K562 (cell line): Measurements from ENCODE around the gene BRME1. TPM values are rescaled to one million over a fixed set of nuclear protein-coding genes. Genes with fewer than 3 reads are reported as not detected.

Experiments used
- ATAC-seq: fragments of 200-7000 bp; cut with Tn5 transposase; 3 replicates; pipeline ENCODE4 v1.9.1; 2020; ENCODE audit warnings: moderate library complexity
- BruUV-seq: library from RNA; stranded (reverse); fragments of 400-500 nt; replicated peaks from 2 replicates; lab custom pipeline; 2021; lab: Mats Ljungman, UMichigan
- CTCF ChIA-PET: fragments of 300-600 bp; formaldehyde crosslinking; extraction: SDS; loops from one replicate; lab custom pipeline; 2021; ENCODE audit warnings: low intra/inter-chr PET ratio; lab: Yijun Ruan, JAX
- POLR2A ChIA-PET: fragments of 300-600, 350-650 bp; sonication (Branson Sonifier 250); formaldehyde crosslinking; extraction: SDS; loops from one replicate; lab custom pipeline; 2021; ENCODE audit warnings: antibody characterized with exemption, inconsistent platforms; lab: Yijun Ruan, JAX
- DNase-seq, 4 experiments: peaks; one replicate each; pipeline versions ENCODE4 v3.0.0 to v3.0.0-alpha.2; 2011 to 2018; ENCODE audit warnings: low spot score in 3 of 4, mixed read lengths in 3 of 4; ENCODE audit errors: extremely low read depth in 1 of 4
- FAIRE-seq: peaks from 2 replicates; lab custom pipeline; 2011; peaks lifted over from hg19 to GRCh38; lab: Jason Lieb, UNC
- H2AFZ ChIP-seq: 2 replicates; pipeline ENCODE4 v1.6.0; 2011; ENCODE audit warnings: low read depth, low read length, control low read depth, inconsistent platforms
- H3K27ac ChIP-seq: fragments of 200-600 bp; 3 replicates; pipeline ENCODE4 v1.8.0; 2011; ENCODE audit warnings: low read depth, mild to moderate bottlenecking, control low read depth, inconsistent platforms, low read length, moderate library complexity, mixed read lengths; ENCODE audit errors: extremely low read depth
- H3K27me3 ChIP-seq, 2 experiments: fragments of 300-600 bp in 1 of 2; 2 replicates in 1 of 2; 3 replicates in 1 of 2; pipeline versions ENCODE4 v1.6.0 to v1.8.0; 2011; ENCODE audit warnings: inconsistent platforms in 2 of 2, low read length in 2 of 2, mild to moderate bottlenecking in 1 of 2, mixed read lengths in 1 of 2, moderate library complexity in 1 of 2; ENCODE audit not compliant: control insufficient read depth in 2 of 2, insufficient read depth in 2 of 2
- H3K36me3 ChIP-seq: fragments of 300-600 bp; 3 replicates; pipeline ENCODE4 v1.8.0; 2011; ENCODE audit warnings: mild to moderate bottlenecking, low read length, inconsistent platforms; ENCODE audit not compliant: control insufficient read depth, insufficient read depth
- H3K4me1 ChIP-seq, 2 experiments: fragments of 200-600 bp in 1 of 2; replicated peaks in 1 of 2; 2 replicates in 1 of 2; 3 replicates in 1 of 2; pipeline versions ENCODE4 v1.5.1 to v1.8.0; 2011; ENCODE audit warnings: inconsistent platforms in 2 of 2, low read length in 2 of 2, mild to moderate bottlenecking in 1 of 2, mixed read lengths in 1 of 2, moderate library complexity in 1 of 2; ENCODE audit not compliant: control insufficient read depth in 2 of 2, insufficient read depth in 2 of 2
- H3K4me2 ChIP-seq: 2 replicates; pipeline ENCODE4 v1.6.1; 2011; ENCODE audit warnings: low read length, control low read depth, inconsistent platforms, mixed read lengths; ENCODE audit not compliant: insufficient read depth
- H3K4me3 ChIP-seq: fragments of 200-600 bp; sonication (generic), shearing (Covaris generic); 2 replicates; pipeline ENCODE4 v1.5.1; 2016; ENCODE audit warnings: control low read depth, inconsistent platforms
- H3K79me2 ChIP-seq: fragments of 200-600 bp; 3 replicates; pipeline ENCODE4 v1.8.0; 2011; ENCODE audit warnings: low read length, inconsistent platforms; ENCODE audit not compliant: control insufficient read depth, insufficient read depth
- H3K9ac ChIP-seq, 2 experiments: 2 replicates each; pipeline versions ENCODE4 v1.6.0 to v1.6.1; 2011; ENCODE audit warnings: low read depth in 2 of 2, low read length in 2 of 2, control low read depth in 1 of 2, inconsistent platforms in 1 of 2, mild to moderate bottlenecking in 1 of 2, mixed read lengths in 1 of 2; ENCODE audit not compliant: insufficient read depth in 1 of 2
- H3K9me1 ChIP-seq: one replicate; pipeline ENCODE4 v1.6.0; 2011; ENCODE audit warnings: inconsistent platforms, mild to moderate bottlenecking, low read length, moderate library complexity; ENCODE audit not compliant: control insufficient read depth, insufficient read depth
- H3K9me3 ChIP-seq: replicated peaks from 2 replicates; pipeline ENCODE4 v1.5.1; 2011; ENCODE audit warnings: low read depth, low read length, inconsistent platforms; ENCODE audit not compliant: control insufficient read depth, insufficient read depth
- H4K20me1 ChIP-seq: replicated peaks from 2 replicates; pipeline ENCODE4 v1.6.1; 2011; ENCODE audit warnings: low read length, inconsistent platforms, mixed read lengths; ENCODE audit not compliant: control insufficient read depth, insufficient read depth
- CTCFL ChIP-seq: IDR thresholded peaks from 2 replicates; pipeline ENCODE4 v1.6.1; 2011; ENCODE audit warnings: borderline replicate concordance, low read depth, mild to moderate bottlenecking, moderate library complexity, low read length; ENCODE audit not compliant: insufficient read depth, poor library complexity, severe bottlenecking
- ETV1 ChIP-seq: fragments of 450-650 bp; conservative IDR thresholded peaks from 2 replicates; pipeline ENCODE4 v1.6.1; 2016; ENCODE audit warnings: missing genetic modification characterization, control low read depth, low read depth, missing compliant biosample characterization
- FOXA3 ChIP-seq, 2 experiments: fragments of 450-650 bp in 1 of 2; sonication (generic) in 1 of 2; formaldehyde crosslinking; IDR thresholded peaks in 1 of 2; conservative IDR thresholded peaks in 1 of 2; 2 replicates each; pipeline versions ENCODE4 v1.4.0 to v1.8.0; 2020 to 2022; ENCODE audit warnings: mild to moderate bottlenecking in 2 of 2, missing genetic modification reagents in 1 of 2
- GABPB1 ChIP-seq: sonication (generic); formaldehyde crosslinking; IDR thresholded peaks from 2 replicates; pipeline ENCODE4 v1.8.0; 2022; ENCODE audit warnings: mild to moderate bottlenecking, missing genetic modification reagents
- HMGXB4 ChIP-seq: sonication (generic); formaldehyde crosslinking; IDR thresholded peaks from 2 replicates; pipeline ENCODE4 v1.8.1; 2023; ENCODE audit warnings: mild to moderate bottlenecking, missing genetic modification reagents
- MCM5 ChIP-seq: fragments of 450-650 bp; IDR thresholded peaks from 2 replicates; pipeline ENCODE4 v1.6.1; 2016; ENCODE audit warnings: low read depth
- PKNOX1 ChIP-seq: fragments of 450-650 bp; IDR thresholded peaks from 2 replicates; pipeline ENCODE4 v1.6.1; 2016
- RBM14 ChIP-seq: fragments of 200-400 bp; formaldehyde crosslinking; IDR thresholded peaks from 2 replicates; pipeline ENCODE4 v1.6.1; 2018; ENCODE audit warnings: low read depth, mild to moderate bottlenecking, low read length, moderate library complexity, borderline replicate concordance; ENCODE audit not compliant: insufficient read depth
- ZNF511 ChIP-seq: sonication (generic); formaldehyde crosslinking; IDR thresholded peaks from 2 replicates; pipeline ENCODE4 v1.8.0; 2022; ENCODE audit warnings: mild to moderate bottlenecking, missing genetic modification reagents
- ZNF584 ChIP-seq: fragments of 200-800 bp; sonication (Bioruptor generic); IDR thresholded peaks from 2 replicates; pipeline ENCODE4 v1.6.1; 2016; ENCODE audit warnings: low read depth, mild to moderate bottlenecking, missing genetic modification characterization, missing compliant biosample characterization
- WGBS: fragments of 100-300 bp; shearing (Covaris generic); methylation state at CpG from one replicate; pipeline ENCODE4 v1.1.6; 2016; ENCODE audit warnings: low coverage, mixed read lengths; ENCODE audit not compliant: insufficient coverage; ENCODE audit errors: missing lambda C conversion rate; 5-methylcytosine and 5-hydroxymethylcytosine counted together
- in situ Hi-C: fragments of 300-500 bp; cut with MboI; formaldehyde crosslinking; loops from 4 replicates; pipeline ENCODE4 v1.15.0; 2018; ENCODE audit warnings: inconsistent platforms, mixed read lengths
- intact Hi-C: fragments of 100-400 bp; cut with micrococcal nuclease; formaldehyde crosslinking; loops from 2 replicates; pipeline ENCODE4 v1.14.2; 2022
- polyA plus RNA-seq, 8 experiments: library from polyadenylated mRNA; depleted of rRNA in 4 of 8; stranded (reverse) in 5 of 8; unstranded in 3 of 8; fragments of >200 nt; fragmentation: Nextera tagmentation in 2 of 8; fragmentation: Illumina TruSeq in 1 of 8; extraction: Ambion mirVana in 2 of 8; extraction: Trizol in 1 of 8; gene quantifications; 2 replicates each; pipeline versions ENCODE4 v1.2.1 to v1.2.3, GENCODE V29; 2011 to 2014; ENCODE audit warnings: inconsistent platforms in 1 of 8, missing spikeins in 1 of 8
- total RNA-seq, 7 experiments: library from RNA; depleted of rRNA in 6 of 7; stranded (reverse); fragments of >200 nt in 6 of 7; fragmentation: Illumina TruSeq in 2 of 7; extraction: Trizol in 2 of 7; gene quantifications; 2 replicates each; pipeline versions ENCODE4 v1.2.1 to v1.2.3, GENCODE V29; 2011 to 2021; ENCODE audit warnings: low replicate concordance in 1 of 7

The BRME1 gene
- total and polyA plus RNA-seq, 9 of the 15 experiments (the other 6 are each of a cell fraction or from before 2014, with no cell fraction given), result 0.75 to 6.1 (median 3.6) TPM

- Histone ChIP-seq H3K4me2 (no peak overlapping the region), H2AFZ (no peak overlapping the region), H3K9ac (peak overlapping the region in 1 of 2 experiments; percentile 68; a peak in 1 of 4 replicates), H3K9me3 (no peaks in the 10 kb centered on the region), H3K4me1 (peaks cover 14 to 67% of the 10 kb centered on the region in 2 experiments), H3K27me3 (no peaks in the 10 kb centered on the region), H4K20me1 (no peaks in the 10 kb centered on the region), H3K36me3 (no peaks in the 10 kb centered on the region), H3K4me3 (no peak overlapping the region), H3K79me2 (no peaks in the 10 kb centered on the region), H3K27ac (no peak overlapping the region), H3K9me1 (no peaks in the 10 kb centered on the region)
- no peak for ATAC-seq
- DNase-seq, result no peak
- BruUV-seq, result no TSS peak
- in situ Hi-C loops (no loop called here), intact Hi-C loops (no loop called here)
- POLR2A ChIA-PET, result interaction anchor here (1.0 to 2.0 kb wide), 4 partner anchors 11 to 173 kb away, joined by 3 to 7 read pairs (median 4); no protein-coding TSS in a partner anchor
- FAIRE-seq, result no peak
- CTCF ChIA-PET, result no interaction called here
- WGBS, result 76% methylated on average over 16 of the region's 20 CpGs
- no peak for TF ChIP-seq CTCFL
- TF ChIP-seq ZNF584 (CRISPR knock-in tag), result no peak
- no peak for TF ChIP-seq ZNF511
- no peak for TF ChIP-seq FOXA3 (CRISPR knock-in tag; conservative IDR thresholded peaks at IDR 0.05 in 1 of 2, IDR thresholded peaks at IDR 0.05 in 1 of 2)
- TF ChIP-seq HMGXB4 (CRISPR knock-in tag), result no peak
- TF ChIP-seq GABPB1, result no peak
- TF ChIP-seq RBM14, result no peak
- no peak for TF ChIP-seq PKNOX1
- TF ChIP-seq ETV1 (tag), result no peak
- TF ChIP-seq MCM5, result no peak
Observed at GRCh38 chr19:13885826-13886365, 20.0 kb downstream of the BRME1 start.
